Left ventricle myocardium inferior (tissue), 1 donor: Measurements from ENCODE around the gene CYP2E1. TPM values are rescaled to one million over a fixed set of nuclear protein-coding genes. Genes with fewer than 3 reads are reported as not detected.

ENCODE experiments used
- DNase-seq: peaks from one replicate; pipeline ENCODE4 v3.0.0-alpha.2; 2020
- H3K27ac ChIP-seq: fragments of 200-600 bp; replicated peaks from 2 replicates; pipeline ENCODE4 v1.8.0; 2021
- H3K27me3 ChIP-seq: fragments of 200-600 bp; 2 replicates; pipeline ENCODE4 v1.8.0; 2021; ENCODE audit warnings: low read depth
- H3K36me3 ChIP-seq: fragments of 200-600 bp; 2 replicates; pipeline ENCODE4 v1.8.0; 2021
- H3K4me1 ChIP-seq: fragments of 200-600 bp; 2 replicates; pipeline ENCODE4 v1.8.0; 2021
- H3K4me3 ChIP-seq: fragments of 200-600 bp; 2 replicates; pipeline ENCODE4 v1.8.0; 2021; ENCODE audit warnings: mild to moderate bottlenecking, moderate library complexity
- H3K9me3 ChIP-seq: fragments of 200-600 bp; replicated peaks from 2 replicates; pipeline ENCODE4 v1.8.0; 2021
- intact Hi-C: fragments of 100-400 bp; cut with micrococcal nuclease; formaldehyde crosslinking; loops from one replicate; pipeline ENCODE4 v1.11.0; 2022
- total RNA-seq: library from RNA; stranded (reverse); fragmentation: NEBNext Ultra II Directional; extraction: Animal tissue kit (Norgen Biotek cat#: 25700); gene quantifications from one replicate; pipeline ENCODE4 v1.2.1, GENCODE V29; 2021
- TF ChIP-seq, protein P1 (sequence below): fragments of 200-600 bp; IDR thresholded peaks from 2 replicates; pipeline ENCODE4 v1.8.0; 2021; ENCODE audit warnings: antibody characterized with exemption, mild to moderate bottlenecking, borderline replicate concordance
- donor health status: DM: no; HTN: yes; CAD: no; lungs with severe emphysema.

CYP2E1 gene
- total RNA-seq, 1 donor from 2014 or later = 1.1 TPM

- intact Hi-C loops = no loop called here
- H3K27me3 ChIP-seq = peaks cover 31% of the 10 kb centered on the region
- peaks cover 22% of the 10 kb centered on the region for H3K9me3 ChIP-seq
- DNase-seq = no peak
- no peaks in the 10 kb centered on the region for H3K36me3 ChIP-seq
- peaks cover 21% of the 10 kb centered on the region for H3K4me1 ChIP-seq
- H3K27ac ChIP-seq = no peak overlapping the region
- TF ChIP-seq, protein P1, sequence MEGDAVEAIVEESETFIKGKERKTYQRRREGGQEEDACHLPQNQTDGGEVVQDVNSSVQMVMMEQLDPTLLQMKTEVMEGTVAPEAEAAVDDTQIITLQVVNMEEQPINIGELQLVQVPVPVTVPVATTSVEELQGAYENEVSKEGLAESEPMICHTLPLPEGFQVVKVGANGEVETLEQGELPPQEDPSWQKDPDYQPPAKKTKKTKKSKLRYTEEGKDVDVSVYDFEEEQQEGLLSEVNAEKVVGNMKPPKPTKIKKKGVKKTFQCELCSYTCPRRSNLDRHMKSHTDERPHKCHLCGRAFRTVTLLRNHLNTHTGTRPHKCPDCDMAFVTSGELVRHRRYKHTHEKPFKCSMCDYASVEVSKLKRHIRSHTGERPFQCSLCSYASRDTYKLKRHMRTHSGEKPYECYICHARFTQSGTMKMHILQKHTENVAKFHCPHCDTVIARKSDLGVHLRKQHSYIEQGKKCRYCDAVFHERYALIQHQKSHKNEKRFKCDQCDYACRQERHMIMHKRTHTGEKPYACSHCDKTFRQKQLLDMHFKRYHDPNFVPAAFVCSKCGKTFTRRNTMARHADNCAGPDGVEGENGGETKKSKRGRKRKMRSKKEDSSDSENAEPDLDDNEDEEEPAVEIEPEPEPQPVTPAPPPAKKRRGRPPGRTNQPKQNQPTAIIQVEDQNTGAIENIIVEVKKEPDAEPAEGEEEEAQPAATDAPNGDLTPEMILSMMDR = no peak
- no peak overlapping the region for H3K4me3 ChIP-seq
Observed at GRCh38 chr10:133523631-133524203, 3.4 kb upstream of the CYP2E1 start.

- TF ChIP-seq, protein P1 = no peak
- Histone ChIP-seq H3K4me3 (no peak overlapping the region), H3K27me3 (peaks cover 49% of the 10 kb centered on the region), H3K36me3 (no peaks in the 10 kb centered on the region), H3K4me1 (peaks cover 28% of the 10 kb centered on the region), H3K27ac (no peak overlapping the region), H3K9me3 (peaks cover 22% of the 10 kb centered on the region)
- no peak for DNase-seq
- intact Hi-C loops = no loop called here
Observed at GRCh38 chr10:133525444-133525843, 1.7 kb upstream of the CYP2E1 start.

GRCh38 chr10:133527771-133528271, 658 bp downstream of the CYP2E1 start:
- TF ChIP-seq, protein P1 = no peak
- Histone ChIP-seq H3K27ac (no peak overlapping the region), H3K27me3 (peaks cover 73% of the 10 kb centered on the region), H3K9me3 (peaks cover 18% of the 10 kb centered on the region), H3K36me3 (no peaks in the 10 kb centered on the region), H3K4me1 (peaks cover 26% of the 10 kb centered on the region), H3K4me3 (peak overlapping the region; percentile 58)
- DNase-seq = no peak
- intact Hi-C loops = no loop called here

DNA sequence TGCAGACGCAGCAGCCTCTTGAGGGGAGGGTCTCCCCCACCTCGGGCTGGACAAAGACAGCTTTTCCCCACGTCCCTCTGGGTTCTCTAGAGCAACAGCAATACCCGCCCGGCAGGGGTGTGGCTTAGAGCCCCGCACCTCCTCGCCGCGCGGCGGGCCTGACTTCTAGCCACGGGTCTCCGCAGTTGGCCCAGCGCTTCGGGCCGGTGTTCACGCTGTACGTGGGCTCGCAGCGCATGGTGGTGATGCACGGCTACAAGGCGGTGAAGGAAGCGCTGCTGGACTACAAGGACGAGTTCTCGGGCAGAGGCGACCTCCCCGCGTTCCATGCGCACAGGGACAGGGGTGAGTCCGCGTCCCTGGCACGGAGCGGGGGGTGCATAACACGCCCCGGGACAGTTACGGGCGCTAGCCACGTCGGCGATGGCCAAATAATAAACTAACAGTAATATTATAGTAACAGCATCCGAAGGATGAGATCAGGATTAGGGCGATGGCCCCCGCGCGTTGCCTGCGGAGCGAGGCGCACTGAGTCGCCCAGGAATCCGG, 1.2 kb downstream of the CYP2E1 start:
- Histone ChIP-seq H3K27me3 (peaks cover 78% of the 10 kb centered on the region), H3K4me3 (peak overlapping the region; percentile 58), H3K9me3 (peaks cover 13% of the 10 kb centered on the region), H3K27ac (no peak overlapping the region), H3K4me1 (peaks cover 26% of the 10 kb centered on the region), H3K36me3 (no peaks in the 10 kb centered on the region)
- TF ChIP-seq, protein P1 = no peak
- intact Hi-C loops = no loop called here
- no peak for DNase-seq

- intact Hi-C loops = no loop called here
Observed at GRCh38 chr10:133528845-133529575, 1.8 kb downstream of the CYP2E1 start.

More at GRCh38 chr10:133528845-133529575, 1.8 kb downstream of the CYP2E1 start:
- H3K4me1 ChIP-seq = peaks cover 26% of the 10 kb centered on the region
- DNase-seq = no peak
- H3K27ac ChIP-seq = no peak overlapping the region
- no peaks in the 10 kb centered on the region for H3K36me3 ChIP-seq
- peak overlapping the region; percentile 58 for H3K4me3 ChIP-seq
- peaks cover 7% of the 10 kb centered on the region for H3K9me3 ChIP-seq
- H3K27me3 ChIP-seq = peaks cover 84% of the 10 kb centered on the region
- TF ChIP-seq, protein P1 = no peak
